Tibial nerve (tissue), 3 donors: ENCODE measurements around the gene DDX60.

Experiments used
- CTCF ChIP-seq, 5 experiments: fragments of 200-600 bp in 3 of 5; fragments of 450-650 bp in 2 of 5; sonication (generic) in 3 of 5; IDR thresholded peaks; one replicate each; pipeline ENCODE4 v1.5.1; 2016 to 2019; ENCODE audit warnings: antibody characterized with exemption in 5 of 5, mild to moderate bottlenecking in 3 of 5, moderate library complexity in 2 of 5
- POLR2A ChIP-seq, 2 donors: fragments of 450-650 bp; IDR thresholded peaks; one replicate each; pipeline ENCODE4 v1.6.1; 2017; ENCODE audit warnings: antibody characterized with exemption in 2 of 2, mild to moderate bottlenecking in 2 of 2, moderate library complexity in 2 of 2

- TF ChIP-seq CTCF (IDR thresholded peaks at IDR 0.05) (no peak), POLR2A (IDR thresholded peaks at IDR 0.05) (no peak)
Measured at GRCh38 chr4:168174308-168174707, 144.2 kb downstream of the DDX60 start.
